KG1 (cell line): ENCODE measurements around the gene RPL32.
"Not testable (repeated sequence)": the region's sequence is repeated elsewhere in the genome, so short reads cannot be mapped to it uniquely, and the experiment has no call there.

ENCODE experiments used
- DNase-seq: peaks from one replicate; lab custom pipeline; 2025; lab: John Stamatoyannopoulos, UW

RPL32 gene

DNA sequence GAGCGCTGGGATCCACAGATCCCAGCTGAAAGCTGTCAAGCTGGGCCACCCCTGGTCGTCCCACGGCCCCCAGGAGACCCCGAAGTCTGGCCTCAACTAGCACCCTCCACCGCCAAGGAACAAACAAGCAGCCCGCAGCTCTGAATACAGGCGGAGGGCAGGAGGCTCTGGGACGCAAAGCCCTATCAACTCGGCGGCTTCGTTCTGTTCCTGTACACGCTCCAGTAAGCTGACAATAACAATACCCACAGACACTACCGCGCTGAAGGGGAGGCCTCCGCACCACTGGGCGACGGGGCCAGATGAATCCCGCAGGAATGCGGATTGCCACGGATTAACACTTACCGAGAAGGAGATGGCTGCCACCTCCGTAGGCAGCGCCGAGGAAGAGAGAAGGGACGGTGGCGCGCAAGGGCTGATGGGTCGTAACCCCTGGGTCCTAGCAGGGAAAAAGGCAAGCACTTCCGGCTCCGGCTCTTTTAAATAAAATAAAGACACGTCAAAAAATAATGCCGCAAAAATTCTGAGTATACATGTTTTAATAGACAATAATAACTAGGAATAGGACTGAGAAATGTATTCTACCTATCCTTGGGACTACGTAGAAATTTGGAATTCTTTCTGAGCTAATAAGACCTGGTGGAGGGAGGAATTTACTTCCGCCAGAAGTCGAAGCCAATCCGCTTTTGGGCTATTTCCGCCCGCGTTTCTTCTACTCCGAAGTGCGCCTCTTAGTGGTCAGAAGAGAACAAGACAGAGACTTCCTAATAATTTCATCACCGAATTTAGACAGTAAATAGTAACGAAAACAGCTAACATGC is at the start of gene RPL32:
RPL32 (minus strand) TSS at position 417 of the 821 bp plus-strand sequence. CDS start 1,328 bp downstream, outside the sequence.
- DNase-seq: peak; percentile 94

- no peak for DNase-seq
Observed at GRCh38 chr3:12890610-12891390, 49.4 kb upstream of the RPL32 start.

DNA sequence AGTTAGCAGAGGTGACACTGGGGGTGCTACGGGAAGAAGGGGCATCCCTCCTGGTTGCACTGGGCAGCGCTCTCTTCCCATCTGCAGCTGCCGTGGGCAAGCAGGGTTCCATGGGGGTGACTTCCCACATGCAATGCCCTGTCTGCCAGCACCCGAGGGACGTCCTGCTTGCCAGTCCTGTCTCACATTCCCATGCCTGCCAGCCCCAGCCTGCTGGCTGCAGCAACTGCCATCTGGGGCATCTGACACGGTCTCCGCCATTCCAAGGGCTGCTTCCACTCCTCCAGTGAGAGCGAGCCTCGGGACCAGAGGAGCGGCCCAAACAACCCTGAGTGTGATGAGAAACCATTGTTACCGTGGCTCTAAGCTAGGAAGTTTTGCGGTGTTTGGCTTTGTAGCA is 45.4 kb upstream of the RPL32 start:
- DNase-seq: no peak

DNA sequence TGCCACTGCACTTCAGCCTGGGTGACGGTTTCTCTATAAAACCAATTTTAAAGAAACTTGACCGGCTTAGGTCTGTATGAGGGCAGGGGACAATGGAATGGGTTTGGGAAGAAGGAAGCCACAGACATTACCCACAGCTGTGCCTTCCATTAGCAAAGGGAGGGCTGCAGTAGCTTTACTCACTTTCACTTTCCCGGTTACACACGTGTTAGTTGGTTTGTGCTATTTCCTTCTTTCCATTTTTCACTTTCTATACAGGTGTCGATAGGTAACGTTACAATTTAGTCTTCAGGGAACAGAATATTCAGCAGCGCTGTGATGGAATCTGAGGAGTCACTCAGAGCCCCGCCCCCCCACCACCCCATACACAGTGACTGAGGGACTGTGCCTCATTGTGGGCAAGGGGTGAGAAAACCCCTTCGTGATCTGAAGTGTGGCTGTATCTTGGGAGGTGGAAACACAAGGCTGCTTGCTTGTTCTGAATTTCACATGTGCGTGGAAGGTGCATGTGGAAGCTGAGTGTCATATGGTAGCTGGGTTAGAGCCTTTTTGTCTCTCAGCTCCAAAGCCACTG is 44.8 kb upstream of the RPL32 start:
- no peak for DNase-seq

- no peak for DNase-seq
Observed at GRCh38 chr3:12885583-12885930, 44.2 kb upstream of the RPL32 start.

DNA sequence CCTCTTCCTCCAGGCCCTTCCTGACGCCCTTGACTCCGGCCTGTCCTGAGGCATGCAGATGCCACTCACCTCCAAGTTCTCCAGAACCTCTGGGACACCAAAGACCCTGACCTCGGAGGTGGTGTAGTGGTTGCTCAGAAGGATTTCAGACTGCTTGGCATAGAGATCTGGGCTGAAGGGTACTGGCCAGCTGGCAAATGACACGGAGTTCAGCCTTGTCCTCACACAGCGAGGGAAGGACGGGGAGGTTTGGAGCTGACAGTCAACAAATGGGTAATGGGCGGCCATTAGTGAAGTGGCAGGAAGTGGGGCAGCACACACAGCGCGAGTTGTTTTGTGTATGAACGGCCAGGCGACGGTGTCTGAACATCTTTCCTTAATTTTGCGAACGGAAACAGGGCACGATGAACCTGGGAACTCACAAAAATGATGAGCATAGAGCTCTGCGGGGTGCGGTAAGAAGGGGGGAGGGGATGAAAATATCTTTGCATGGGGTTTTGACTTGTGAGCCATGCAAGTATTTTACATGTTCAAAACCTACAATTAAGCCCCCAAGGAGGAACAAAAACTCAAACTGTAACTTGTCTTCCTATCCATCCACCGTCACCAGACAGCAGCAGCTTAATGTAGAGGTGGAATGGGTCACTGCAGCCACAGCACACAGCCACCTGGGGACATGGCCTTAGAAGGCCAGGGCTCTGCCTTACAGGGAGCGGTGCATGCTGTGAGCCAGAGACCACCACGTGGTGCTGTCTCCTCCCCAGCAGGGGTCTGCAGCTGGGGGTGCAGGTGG is 43.6 kb upstream of the RPL32 start:
- no peak for DNase-seq

DNA sequence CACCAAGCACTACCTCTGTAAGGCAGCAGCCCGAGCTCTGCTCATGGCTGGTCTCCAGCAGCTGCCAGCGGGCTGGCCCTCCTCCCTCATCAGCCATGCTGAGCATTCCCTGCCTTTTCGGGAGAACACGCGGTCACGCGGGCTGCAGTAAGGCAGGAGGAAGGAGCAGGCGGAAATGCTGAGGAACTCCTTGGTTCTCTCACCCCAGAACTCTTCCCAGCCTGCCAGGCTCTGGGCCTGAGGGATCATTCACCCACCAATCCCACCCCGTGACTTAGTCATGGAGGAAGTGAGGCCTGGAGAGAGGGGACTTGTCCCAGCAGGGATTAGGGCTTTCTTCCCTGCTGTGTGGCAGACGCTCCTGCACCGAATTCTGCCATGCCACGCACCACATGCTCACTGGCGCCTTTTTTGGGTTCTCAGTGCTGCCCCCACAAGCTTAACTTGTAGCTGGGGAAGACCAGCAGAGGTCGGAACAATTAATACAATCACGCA is 42.9 kb upstream of the RPL32 start:
- no peak for DNase-seq

- DNase-seq: no peak
Observed at GRCh38 chr3:12882336-12883310, 41.3 kb upstream of the RPL32 start.

- not testable (repeated sequence) for DNase-seq
Observed at GRCh38 chr3:12881858-12882257, 40.5 kb upstream of the RPL32 start.

GRCh38 chr3:12879191-12879815 is 37.9 kb upstream of the RPL32 start:
- DNase-seq: no peak

GRCh38 chr3:12878758-12879157 is 37.4 kb upstream of the RPL32 start:
- DNase-seq: not testable (repeated sequence)

- no peak for DNase-seq
Observed at GRCh38 chr3:12878141-12878574, 36.8 kb upstream of the RPL32 start.

- no peak for DNase-seq
Observed at GRCh38 chr3:12877040-12877439, 35.7 kb upstream of the RPL32 start.

- DNase-seq: no peak
Observed at GRCh38 chr3:12875857-12876836, 34.8 kb upstream of the RPL32 start.

DNA sequence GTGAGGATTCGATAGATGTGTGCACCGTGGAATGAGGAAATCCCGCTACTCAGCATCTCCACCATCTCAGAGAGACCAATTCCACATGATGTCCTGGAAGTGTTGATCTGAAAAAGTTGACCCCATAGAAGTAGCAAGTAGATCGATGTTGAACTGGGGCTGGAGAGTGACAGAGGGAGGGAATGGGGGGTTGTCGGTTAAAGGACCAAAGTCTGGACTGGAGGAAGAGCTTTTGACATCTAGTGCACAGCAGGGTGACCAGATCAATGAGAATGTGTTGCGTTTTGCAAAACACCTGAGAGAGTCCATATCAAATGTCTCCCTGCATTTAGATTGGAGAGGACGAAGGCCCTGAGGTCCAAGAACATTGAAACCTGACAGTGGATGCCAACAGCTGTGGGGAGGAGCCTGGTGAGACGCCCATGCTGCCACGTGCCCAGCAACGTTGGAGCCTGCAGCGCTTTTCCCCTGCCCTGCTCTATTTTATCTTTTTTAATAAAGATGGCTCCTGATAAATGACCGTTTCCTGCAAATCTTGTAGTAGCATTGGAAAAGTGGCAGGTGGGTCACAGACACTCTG is 30.1 kb upstream of the RPL32 start:
- no peak for DNase-seq

DNA sequence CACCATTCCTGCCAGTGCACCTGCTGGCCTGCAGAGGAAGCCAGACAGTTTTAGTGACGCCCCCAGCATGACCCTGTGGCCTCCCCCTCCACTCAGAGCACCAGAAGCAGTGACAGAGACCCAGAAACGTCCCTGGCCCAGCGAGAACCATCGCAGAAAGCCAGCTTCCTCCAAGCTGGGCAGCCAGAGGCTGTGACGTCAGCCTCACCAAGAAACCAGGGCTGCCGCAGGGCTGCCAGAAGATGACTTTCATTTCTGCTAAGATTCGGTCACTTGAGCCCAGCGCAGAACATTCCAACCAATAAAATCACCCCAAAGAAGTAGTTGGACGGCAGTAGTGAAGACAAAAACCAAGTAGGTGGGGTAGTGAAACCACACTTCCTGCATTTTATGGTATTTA is 29.6 kb upstream of the RPL32 start:
- DNase-seq: no peak

GRCh38 chr3:12869035-12869621 is 27.8 kb upstream of the RPL32 start:
- DNase-seq: no peak
